Cardiac fibroblast (primary cell): Measurements from ENCODE around the gene ACOX3.

Source experiments
- DNase-seq, 2 donors: peaks; one replicate each; pipeline versions ENCODE4 v3.0.0 to v3.0.0-alpha.2; 2010; ENCODE audit warnings: low read depth in 2 of 2
- H3K4me3 ChIP-seq, 2 donors: replicated peaks in 1 of 2; 1 replicate in 1 of 2; 2 replicates in 1 of 2; pipeline ENCODE4 v1.5.1; 2011; ENCODE audit warnings: low read depth in 2 of 2, low read length in 2 of 2, mild to moderate bottlenecking in 2 of 2, moderate library complexity in 1 of 2
- CTCF ChIP-seq: IDR thresholded peaks from one replicate; pipeline ENCODE4 v1.5.1; 2011; ENCODE audit warnings: low read depth, mild to moderate bottlenecking, low read length, inconsistent platforms

The ACOX3 gene

GRCh38 chr4:8380511-8381415, 59.8 kb downstream of the ACOX3 start:
- no peak for TF ChIP-seq CTCF
- DNase-seq, result no peak
- H3K4me3 ChIP-seq, result no peak overlapping the region

GRCh38 chr4:8379771-8380170, 60.8 kb downstream of the ACOX3 start:
- H3K4me3 ChIP-seq, result no peak overlapping the region
- no peak for TF ChIP-seq CTCF
- DNase-seq, result no peak

- DNase-seq, result no peak
- TF ChIP-seq CTCF, result no peak
- no peak overlapping the region for H3K4me3 ChIP-seq
These were observed 61.2 kb downstream of the ACOX3 start for GRCh38 chr4:8379281-8379680.

GRCh38 chr4:8378776-8379175, 61.7 kb downstream of the ACOX3 start:
- TF ChIP-seq CTCF, result no peak

GRCh38 chr4:8378101-8378724, 62.3 kb downstream of the ACOX3 start:
- DNase-seq, result no peak
- H3K4me3 ChIP-seq, result no peak overlapping the region
- TF ChIP-seq CTCF, result no peak

More at GRCh38 chr4:8378776-8379175, 61.7 kb downstream of the ACOX3 start:
- no peak overlapping the region for H3K4me3 ChIP-seq
- DNase-seq, result no peak

- no peak overlapping the region for H3K4me3 ChIP-seq
- no peak for DNase-seq
- no peak for TF ChIP-seq CTCF
These were observed 63.1 kb downstream of the ACOX3 start for GRCh38 chr4:8377103-8378075.
